Left ventricle myocardium inferior (tissue), 1 donor: ENCODE results near the gene SCD5. TPM values are rescaled to one million over a fixed set of nuclear protein-coding genes. Genes with fewer than 3 reads are reported as not detected.

Experiments
- DNase-seq: peaks from one replicate; pipeline ENCODE4 v3.0.0-alpha.2; 2020
- H3K27ac ChIP-seq: fragments of 200-600 bp; replicated peaks from 2 replicates; pipeline ENCODE4 v1.8.0; 2021
- H3K27me3 ChIP-seq: fragments of 200-600 bp; 2 replicates; pipeline ENCODE4 v1.8.0; 2021; ENCODE audit warnings: low read depth
- H3K36me3 ChIP-seq: fragments of 200-600 bp; 2 replicates; pipeline ENCODE4 v1.8.0; 2021
- H3K4me1 ChIP-seq: fragments of 200-600 bp; 2 replicates; pipeline ENCODE4 v1.8.0; 2021
- H3K4me3 ChIP-seq: fragments of 200-600 bp; 2 replicates; pipeline ENCODE4 v1.8.0; 2021; ENCODE audit warnings: mild to moderate bottlenecking, moderate library complexity
- H3K9me3 ChIP-seq: fragments of 200-600 bp; replicated peaks from 2 replicates; pipeline ENCODE4 v1.8.0; 2021
- intact Hi-C: fragments of 100-400 bp; cut with micrococcal nuclease; formaldehyde crosslinking; loops from one replicate; pipeline ENCODE4 v1.11.0; 2022
- total RNA-seq: library from RNA; stranded (reverse); fragmentation: NEBNext Ultra II Directional; extraction: Animal tissue kit (Norgen Biotek cat#: 25700); gene quantifications from one replicate; pipeline ENCODE4 v1.2.1, GENCODE V29; 2021
- TF ChIP-seq, protein P1 (sequence below): fragments of 200-600 bp; IDR thresholded peaks from 2 replicates; pipeline ENCODE4 v1.8.0; 2021; ENCODE audit warnings: antibody characterized with exemption, mild to moderate bottlenecking, borderline replicate concordance
- donor health status: DM: no; HTN: yes; CAD: no; lungs with severe emphysema.

SCD5 gene
- total RNA-seq, 1 donor from 2014 or later, result 4.5 TPM

GRCh38 chr4:82588771-82589270 is 209.8 kb downstream of the SCD5 start:
- H3K4me1 ChIP-seq, result no peaks in the 10 kb centered on the region
- H3K9me3 ChIP-seq, result no peaks in the 10 kb centered on the region
- DNase-seq, result no peak
- H3K27me3 ChIP-seq, result no peaks in the 10 kb centered on the region
- no peak overlapping the region for H3K27ac ChIP-seq
- TF ChIP-seq, protein P1, sequence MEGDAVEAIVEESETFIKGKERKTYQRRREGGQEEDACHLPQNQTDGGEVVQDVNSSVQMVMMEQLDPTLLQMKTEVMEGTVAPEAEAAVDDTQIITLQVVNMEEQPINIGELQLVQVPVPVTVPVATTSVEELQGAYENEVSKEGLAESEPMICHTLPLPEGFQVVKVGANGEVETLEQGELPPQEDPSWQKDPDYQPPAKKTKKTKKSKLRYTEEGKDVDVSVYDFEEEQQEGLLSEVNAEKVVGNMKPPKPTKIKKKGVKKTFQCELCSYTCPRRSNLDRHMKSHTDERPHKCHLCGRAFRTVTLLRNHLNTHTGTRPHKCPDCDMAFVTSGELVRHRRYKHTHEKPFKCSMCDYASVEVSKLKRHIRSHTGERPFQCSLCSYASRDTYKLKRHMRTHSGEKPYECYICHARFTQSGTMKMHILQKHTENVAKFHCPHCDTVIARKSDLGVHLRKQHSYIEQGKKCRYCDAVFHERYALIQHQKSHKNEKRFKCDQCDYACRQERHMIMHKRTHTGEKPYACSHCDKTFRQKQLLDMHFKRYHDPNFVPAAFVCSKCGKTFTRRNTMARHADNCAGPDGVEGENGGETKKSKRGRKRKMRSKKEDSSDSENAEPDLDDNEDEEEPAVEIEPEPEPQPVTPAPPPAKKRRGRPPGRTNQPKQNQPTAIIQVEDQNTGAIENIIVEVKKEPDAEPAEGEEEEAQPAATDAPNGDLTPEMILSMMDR, result no peak
- H3K36me3 ChIP-seq, result no peaks in the 10 kb centered on the region
- no peak overlapping the region for H3K4me3 ChIP-seq
- intact Hi-C loops, result no loop called here

DNA sequence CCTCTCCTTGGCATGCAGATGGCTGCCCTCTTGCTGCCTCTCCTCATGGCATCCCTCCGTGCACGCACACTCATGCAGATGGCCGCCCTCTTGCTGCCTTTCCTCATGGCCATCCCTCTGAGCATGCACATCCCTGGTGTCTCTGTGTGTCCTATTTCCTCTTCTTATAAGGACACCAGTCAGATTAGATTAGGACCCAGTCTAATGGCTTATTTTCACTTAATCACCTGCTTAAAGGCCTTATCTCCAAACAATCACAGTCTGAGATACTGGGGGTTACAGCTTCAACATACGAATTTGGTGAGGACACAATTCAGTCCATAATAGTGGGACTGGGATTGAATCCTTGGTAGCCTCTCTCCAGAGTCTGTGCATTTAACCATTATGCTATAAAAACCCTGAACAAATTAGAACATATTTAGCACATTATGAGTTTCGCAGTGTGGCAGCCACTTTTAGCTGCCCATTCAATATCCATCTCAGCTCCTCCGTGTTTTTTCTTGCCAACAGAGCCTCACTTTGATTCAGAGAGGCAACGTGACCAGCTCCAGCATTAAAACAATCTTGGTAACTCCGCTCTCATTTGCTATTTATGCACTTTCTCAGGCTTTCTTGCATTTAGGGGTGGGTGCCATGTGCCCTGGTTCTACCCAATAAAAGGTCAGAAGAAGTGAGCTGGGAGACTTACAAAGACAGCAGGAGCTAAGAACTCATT is 210.6 kb downstream of the SCD5 start:
- H3K4me3 ChIP-seq, result no peak overlapping the region
- no peak for DNase-seq
- no peaks in the 10 kb centered on the region for H3K36me3 ChIP-seq
- intact Hi-C loops, result no loop called here
- H3K27me3 ChIP-seq, result no peaks in the 10 kb centered on the region
- no peak overlapping the region for H3K27ac ChIP-seq
- H3K9me3 ChIP-seq, result no peaks in the 10 kb centered on the region
- no peaks in the 10 kb centered on the region for H3K4me1 ChIP-seq
- TF ChIP-seq, protein P1, result no peak

DNA sequence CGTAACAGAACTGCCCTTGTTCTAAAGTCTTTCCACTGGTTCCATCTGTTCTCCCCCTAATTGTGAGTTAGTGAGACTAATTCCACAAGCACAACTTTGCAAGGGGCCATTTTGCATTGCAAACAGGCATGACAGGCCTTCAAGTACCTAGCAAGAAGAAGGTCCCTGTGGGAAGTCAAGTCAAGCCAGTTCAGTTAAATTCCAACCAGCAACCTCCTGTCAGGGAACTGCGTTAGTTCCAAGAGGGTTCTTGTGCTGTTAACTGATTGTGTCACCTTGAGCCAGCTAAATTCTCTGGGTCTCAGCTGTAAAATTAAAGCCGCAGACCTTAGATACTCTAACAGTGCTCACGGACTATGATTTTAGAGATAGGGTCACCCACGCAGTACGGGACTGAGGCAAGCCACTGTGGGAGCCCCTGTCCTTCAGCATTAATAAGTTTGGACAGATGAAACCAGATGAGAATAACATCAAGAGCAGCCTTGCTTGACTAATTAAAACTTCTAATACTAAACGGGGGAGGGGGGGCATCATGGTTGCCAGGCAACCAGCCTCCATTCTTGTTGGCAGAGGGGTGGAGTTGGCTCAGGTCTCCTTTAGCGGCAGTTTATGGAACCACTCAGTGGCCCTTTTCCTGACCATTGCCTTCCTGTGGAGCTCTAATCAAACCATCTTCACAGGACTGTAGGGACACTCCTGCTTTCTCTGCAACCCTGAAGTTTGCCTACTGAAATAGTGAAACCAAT is 212.7 kb downstream of the SCD5 start:
- no peak for DNase-seq
- TF ChIP-seq, protein P1, result no peak
- no peaks in the 10 kb centered on the region for H3K4me1 ChIP-seq
- no peak overlapping the region for H3K4me3 ChIP-seq
- no peaks in the 10 kb centered on the region for H3K36me3 ChIP-seq
- no peaks in the 10 kb centered on the region for H3K27me3 ChIP-seq
- H3K27ac ChIP-seq, result no peak overlapping the region
- intact Hi-C loops, result no loop called here
- H3K9me3 ChIP-seq, result no peaks in the 10 kb centered on the region

GRCh38 chr4:82584931-82585330 is 213.7 kb downstream of the SCD5 start:
- H3K4me3 ChIP-seq, result no peak overlapping the region
- intact Hi-C loops, result no loop called here
- no peaks in the 10 kb centered on the region for H3K4me1 ChIP-seq
- no peaks in the 10 kb centered on the region for H3K9me3 ChIP-seq
- DNase-seq, result no peak
- no peaks in the 10 kb centered on the region for H3K36me3 ChIP-seq
- no peaks in the 10 kb centered on the region for H3K27me3 ChIP-seq
- TF ChIP-seq, protein P1, result no peak
- no peak overlapping the region for H3K27ac ChIP-seq

DNA sequence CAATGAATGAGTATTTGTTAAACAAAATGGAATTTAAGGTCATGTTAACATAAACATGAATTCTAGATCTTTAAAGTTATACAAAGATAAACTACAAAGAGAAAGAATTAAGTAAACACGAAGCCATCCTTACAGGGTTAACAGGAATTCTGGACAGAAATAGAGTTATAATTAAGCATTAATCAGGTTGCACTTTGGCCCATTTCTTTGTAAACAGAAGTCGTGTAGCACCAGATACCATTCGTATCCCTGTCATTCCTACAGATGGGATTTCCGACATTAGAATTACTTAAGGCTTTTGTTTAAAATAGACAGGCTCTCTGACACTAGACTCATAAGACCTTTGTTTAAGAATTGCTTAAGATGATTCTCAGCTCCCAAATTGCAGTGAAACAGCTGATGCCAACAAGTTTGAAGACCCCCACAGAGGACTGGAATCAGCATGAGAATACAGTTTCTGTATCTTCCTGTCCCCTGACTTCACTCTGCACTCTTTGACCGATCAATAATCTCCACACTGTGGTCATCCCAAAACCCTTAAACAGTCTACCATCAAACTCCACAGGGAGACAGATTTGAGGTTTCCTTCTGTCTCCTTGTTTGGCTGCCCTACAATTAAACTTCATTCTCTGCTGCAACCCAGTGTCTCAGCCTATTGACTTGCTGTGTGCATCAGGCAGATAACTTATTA is 214.6 kb downstream of the SCD5 start:
- TF ChIP-seq, protein P1, result no peak
- no peak overlapping the region for H3K4me3 ChIP-seq
- H3K36me3 ChIP-seq, result no peaks in the 10 kb centered on the region
- DNase-seq, result no peak
- no peak overlapping the region for H3K27ac ChIP-seq
- intact Hi-C loops, result no loop called here
- H3K4me1 ChIP-seq, result no peaks in the 10 kb centered on the region
- H3K9me3 ChIP-seq, result no peaks in the 10 kb centered on the region
- H3K27me3 ChIP-seq, result no peaks in the 10 kb centered on the region
